Hepatocyte (in vitro differentiated cells): Measurements from ENCODE around the gene SLC7A7. TPM values are rescaled to one million over a fixed set of nuclear protein-coding genes. Genes with fewer than 3 reads are reported as not detected.
A peak's percentile ranks its signal among the peaks of the same experiment; 100 is the strongest.

Source experiments
- DNase-seq: peaks from one replicate; pipeline ENCODE4 v3.0.0-alpha.2; 2016; ENCODE audit warnings: low spot score
- H2AFZ ChIP-seq: fragments of 200-600 bp; sonication (generic); 2 replicates; pipeline ENCODE4 v1.6.0; 2016; ENCODE audit warnings: antibody characterized with exemption, mild to moderate bottlenecking
- H3K27ac ChIP-seq: fragments of 200-600 bp; sonication (generic); 2 replicates; pipeline ENCODE4 v1.5.1; 2016; ENCODE audit warnings: mild to moderate bottlenecking
- H3K27me3 ChIP-seq: fragments of 200-600 bp; sonication (generic); 2 replicates; pipeline ENCODE4 v1.6.1; 2016
- H3K36me3 ChIP-seq: fragments of 200-600 bp; sonication (generic); replicated peaks from 2 replicates; pipeline ENCODE4 v1.5.1; 2016; ENCODE audit warnings: low read depth; ENCODE audit not compliant: insufficient read depth
- H3K4me1 ChIP-seq: fragments of 200-600 bp; sonication (generic); 2 replicates; pipeline ENCODE4 v1.5.1; 2016; ENCODE audit warnings: mild to moderate bottlenecking, moderate library complexity; ENCODE audit not compliant: insufficient read depth
- H3K4me2 ChIP-seq: fragments of 200-600 bp; sonication (generic); 2 replicates; pipeline ENCODE4 v1.6.0; 2016
- H3K4me3 ChIP-seq: fragments of 200-600 bp; sonication (generic); 2 replicates; pipeline ENCODE4 v1.5.1; 2016; ENCODE audit warnings: mild to moderate bottlenecking
- H3K79me2 ChIP-seq: fragments of 200-600 bp; sonication (generic); 2 replicates; pipeline ENCODE4 v1.6.0; 2017; ENCODE audit warnings: mild to moderate bottlenecking
- H3K9me2 ChIP-seq: fragments of 200-600 bp; sonication (generic); replicated peaks from 2 replicates; pipeline ENCODE4 v1.6.0; 2017; ENCODE audit warnings: mild to moderate bottlenecking; ENCODE audit not compliant: insufficient read depth
- H3K9me3 ChIP-seq: fragments of 200-600 bp; sonication (generic); 2 replicates; pipeline ENCODE4 v1.5.1; 2016; ENCODE audit warnings: low read depth, mild to moderate bottlenecking
- H4K20me1 ChIP-seq: fragments of 200-600 bp; sonication (generic); 2 replicates; pipeline ENCODE4 v1.6.0; 2016; ENCODE audit warnings: mild to moderate bottlenecking; ENCODE audit not compliant: insufficient read depth, poor library complexity, severe bottlenecking
- EZH2 ChIP-seq: fragments of 200-600 bp; sonication (generic); IDR thresholded peaks from 2 replicates; pipeline ENCODE4 v1.6.1; 2016; ENCODE audit warnings: antibody characterized with exemption, mild to moderate bottlenecking, borderline replicate concordance
- EZH2phosphoT487 ChIP-seq: fragments of 200-600 bp; sonication (generic); IDR thresholded peaks from one replicate; pipeline ENCODE4 v1.6.1; 2018; ENCODE audit warnings: antibody characterized with exemption, mild to moderate bottlenecking, low read depth, moderate library complexity; ENCODE audit not compliant: unreplicated experiment, severe bottlenecking
- WGBS: methylation state at CpG from one replicate; pipeline ENCODE4 v1.1.6; 2016; ENCODE audit warnings: low lambda C conversion rate; ENCODE audit errors: missing lambda C conversion rate; 5-methylcytosine and 5-hydroxymethylcytosine counted together
- polyA plus RNA-seq: library from polyadenylated mRNA; unstranded; fragments of >200 nt; fragmentation: Nextera tagmentation; extraction: Ambion mirVana; gene quantifications from 2 replicates; pipeline ENCODE4 v1.2.1, GENCODE V29; 2016
- total RNA-seq: library from RNA; depleted of rRNA; stranded (reverse); fragments of >200 nt; gene quantifications from 2 replicates; pipeline ENCODE4 v1.2.3, GENCODE V29; 2014
- TF ChIP-seq, protein P1 (sequence below): fragments of 200-600 bp; sonication (generic); IDR thresholded peaks from 2 replicates; pipeline ENCODE4 v1.5.1; 2016; ENCODE audit warnings: antibody characterized with exemption, mild to moderate bottlenecking; ENCODE audit not compliant: poor library complexity

Gene SLC7A7
- total and polyA plus RNA-seq, 2 experiments from 2014 or later, result 206 to 337 TPM

DNA sequence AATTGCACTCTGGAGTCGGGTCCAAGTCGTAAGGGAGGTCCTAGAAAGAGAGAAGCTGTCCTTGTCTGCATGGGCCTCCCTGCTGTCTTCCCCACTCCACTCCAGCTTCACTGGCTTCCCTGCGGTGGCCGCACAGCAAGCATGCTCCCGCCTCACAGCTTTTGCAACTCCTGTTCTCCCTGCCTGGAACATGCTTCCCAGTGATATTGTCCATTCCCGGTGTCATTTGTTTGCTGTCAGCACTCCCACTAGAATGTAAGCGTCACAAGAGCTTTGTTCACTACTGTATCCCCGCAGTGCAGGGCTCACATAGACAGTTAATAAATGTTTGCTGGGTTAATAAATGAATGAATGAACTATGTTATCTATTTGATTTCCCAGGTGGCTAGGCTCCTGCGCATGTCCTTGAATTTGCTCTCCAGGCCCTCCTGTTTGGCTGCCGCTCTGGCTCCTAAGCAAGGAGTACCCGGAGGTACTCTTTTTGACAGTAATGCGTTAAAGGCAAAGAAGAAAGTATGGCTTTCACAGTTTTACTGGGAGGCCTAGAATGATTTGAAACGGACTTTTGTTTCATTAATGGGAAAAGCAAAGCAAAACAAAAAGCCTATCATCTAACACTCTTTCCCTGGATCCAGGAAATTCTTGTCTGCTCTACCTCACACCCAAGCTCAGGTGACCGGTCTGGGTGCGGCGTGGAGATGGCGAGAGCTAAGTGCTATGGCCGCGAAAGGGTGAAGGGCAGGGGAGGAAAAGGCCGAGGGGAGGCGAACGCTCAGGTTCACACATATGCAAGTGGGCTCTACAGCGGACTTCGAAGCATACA is 6.2 kb upstream of the SLC7A7 start:
- Histone ChIP-seq H3K9me3 (no peaks in the 10 kb centered on the region), H3K36me3 (no peaks in the 10 kb centered on the region), H3K79me2 (no peaks in the 10 kb centered on the region), H3K4me2 (peak overlapping the region; percentile 70), H2AFZ (peak overlapping the region; percentile 41), H3K4me1 (peaks cover 56% of the 10 kb centered on the region), H3K27ac (peak overlapping the region; percentile 99), H3K27me3 (no peaks in the 10 kb centered on the region), H3K9me2 (no peaks in the 10 kb centered on the region), H4K20me1 (no peaks in the 10 kb centered on the region), H3K4me3 (no peak overlapping the region)
- TF ChIP-seq, protein P1, sequence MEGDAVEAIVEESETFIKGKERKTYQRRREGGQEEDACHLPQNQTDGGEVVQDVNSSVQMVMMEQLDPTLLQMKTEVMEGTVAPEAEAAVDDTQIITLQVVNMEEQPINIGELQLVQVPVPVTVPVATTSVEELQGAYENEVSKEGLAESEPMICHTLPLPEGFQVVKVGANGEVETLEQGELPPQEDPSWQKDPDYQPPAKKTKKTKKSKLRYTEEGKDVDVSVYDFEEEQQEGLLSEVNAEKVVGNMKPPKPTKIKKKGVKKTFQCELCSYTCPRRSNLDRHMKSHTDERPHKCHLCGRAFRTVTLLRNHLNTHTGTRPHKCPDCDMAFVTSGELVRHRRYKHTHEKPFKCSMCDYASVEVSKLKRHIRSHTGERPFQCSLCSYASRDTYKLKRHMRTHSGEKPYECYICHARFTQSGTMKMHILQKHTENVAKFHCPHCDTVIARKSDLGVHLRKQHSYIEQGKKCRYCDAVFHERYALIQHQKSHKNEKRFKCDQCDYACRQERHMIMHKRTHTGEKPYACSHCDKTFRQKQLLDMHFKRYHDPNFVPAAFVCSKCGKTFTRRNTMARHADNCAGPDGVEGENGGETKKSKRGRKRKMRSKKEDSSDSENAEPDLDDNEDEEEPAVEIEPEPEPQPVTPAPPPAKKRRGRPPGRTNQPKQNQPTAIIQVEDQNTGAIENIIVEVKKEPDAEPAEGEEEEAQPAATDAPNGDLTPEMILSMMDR, result no peak
- TF ChIP-seq EZH2phosphoT487 (no peak), EZH2 (no peak)
- DNase-seq, result peak; percentile 66
- WGBS, result 31% methylated on average over 24 of the region's 24 CpGs

DNA sequence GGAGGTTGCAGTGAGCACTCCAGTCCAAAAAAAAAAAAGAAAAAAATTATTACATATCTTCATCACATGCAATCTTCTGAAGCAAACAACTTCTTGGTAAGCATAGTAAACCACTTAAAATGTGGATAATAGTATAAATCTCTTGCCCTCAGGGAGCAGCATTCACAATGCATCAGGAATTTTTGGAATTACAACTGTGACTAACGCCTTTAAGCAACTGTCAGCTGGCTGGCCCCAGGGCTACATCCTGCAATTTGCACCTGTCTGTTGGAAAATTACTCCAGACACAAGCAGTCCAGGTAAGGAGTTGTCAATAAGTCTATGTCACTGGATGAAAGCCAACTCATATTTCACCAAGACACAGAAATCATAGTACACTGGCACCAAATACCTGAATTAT is 5.5 kb upstream of the SLC7A7 start:
- Histone ChIP-seq H3K4me2 (peak overlapping the region; percentile 70), H4K20me1 (no peaks in the 10 kb centered on the region), H3K36me3 (no peaks in the 10 kb centered on the region), H3K9me2 (no peaks in the 10 kb centered on the region), H3K27me3 (no peaks in the 10 kb centered on the region), H3K27ac (peak overlapping the region; percentile 99), H3K9me3 (no peaks in the 10 kb centered on the region), H2AFZ (no peak overlapping the region), H3K79me2 (no peaks in the 10 kb centered on the region), H3K4me1 (peaks cover 61% of the 10 kb centered on the region), H3K4me3 (no peak overlapping the region)
- TF ChIP-seq EZH2 (no peak), EZH2phosphoT487 (no peak)
- TF ChIP-seq, protein P1, result no peak
- 66% methylated on average over 1 of the region's 1 CpG for WGBS
- no peak for DNase-seq

GRCh38 chr14:22819151-22819988 is 4.1 kb upstream of the SLC7A7 start:
- Histone ChIP-seq H3K4me2 (peak overlapping the region; percentile 70), H2AFZ (no peak overlapping the region), H3K9me2 (no peaks in the 10 kb centered on the region), H3K4me3 (no peak overlapping the region), H3K27ac (peak overlapping the region; percentile 99), H3K27me3 (no peaks in the 10 kb centered on the region), H3K79me2 (peaks cover 4% of the 10 kb centered on the region), H3K9me3 (no peaks in the 10 kb centered on the region), H3K4me1 (peaks cover 63% of the 10 kb centered on the region), H3K36me3 (no peaks in the 10 kb centered on the region), H4K20me1 (no peaks in the 10 kb centered on the region)
- TF ChIP-seq EZH2, result no peak
- no peak for TF ChIP-seq EZH2phosphoT487
- TF ChIP-seq, protein P1, result no peak
- peak; percentile 79 for DNase-seq
- WGBS, result 19% methylated on average over 10 of the region's 10 CpGs
